ENCODE data around the gene GPR173.

GRCh38 chrX:53039236-53039635 lies 9.4 kb upstream of the GPR173 start:
- TF ChIP-seq YY1 (IDR thresholded peaks at IDR 0.05; ENCODE audit: insufficient read depth, insufficient read length): no peak
- TF ChIP-seq SUZ12 (IDR thresholded peaks at IDR 0.05; ENCODE audit: extremely low read depth, insufficient read depth, insufficient read length): no peak
- TF ChIP-seq ZNF274 (IDR thresholded peaks at IDR 0.05; ENCODE audit: low read depth, low read length): no peak

Data from NT2/D1 (cell line).